GM18951 (cell line): ENCODE results near the gene SZT2.

Source experiments
- POLR2A ChIP-seq: IDR thresholded peaks from 4 replicates; pipeline ENCODE4 v1.6.1; 2011; ENCODE audit warnings: mild to moderate bottlenecking; ENCODE audit not compliant: insufficient read length, insufficient read depth; ENCODE audit errors: extremely low read depth
- in situ Hi-C: fragments of 300-500 bp; cut with MboI; formaldehyde crosslinking; loops from one replicate; pipeline ENCODE4 v1.12.0; 2022; ENCODE audit warnings: low sequenced_read_pairs, mixed read lengths, inconsistent platforms; ENCODE audit not compliant: unreplicated experiment

Gene SZT2

GRCh38 chr1:43389326-43390313, at the start of gene SZT2, which contains the start of gene MED8:
Gene SZT2, plus strand, starts transcription at chr1:43389899. Its CDS starts 70 bp downstream, at chr1:43389969.
Gene MED8, minus strand, starts transcription at chr1:43389800. Its CDS starts 36 bp downstream, at chr1:43389764.
- TF ChIP-seq POLR2A = peak; percentile 89
- in situ Hi-C loops = no loop called here

GRCh38 chr1:43340559-43340958, 49.1 kb upstream of the SZT2 start:
- in situ Hi-C loops = no loop called here
- TF ChIP-seq POLR2A = no peak

- no peak for TF ChIP-seq POLR2A
- in situ Hi-C loops = no loop called here
Measured at GRCh38 chr1:43344267-43344850, 45.3 kb upstream of the SZT2 start.

GRCh38 chr1:43345120-43345519, 44.6 kb upstream of the SZT2 start:
- in situ Hi-C loops = no loop called here

GRCh38 chr1:43346636-43347035, 43.1 kb upstream of the SZT2 start:
- in situ Hi-C loops = no loop called here
- TF ChIP-seq POLR2A = no peak

More at GRCh38 chr1:43345120-43345519, 44.6 kb upstream of the SZT2 start:
- no peak for TF ChIP-seq POLR2A

GRCh38 chr1:43348343-43348808, 41.3 kb upstream of the SZT2 start:
- no peak for TF ChIP-seq POLR2A
- in situ Hi-C loops = no loop called here

GRCh38 chr1:43348809-43349593, 40.7 kb upstream of the SZT2 start:
- peak; percentile 44 for TF ChIP-seq POLR2A
- in situ Hi-C loops = no loop called here

- TF ChIP-seq POLR2A = no peak
- in situ Hi-C loops = loop anchor here (10.0 kb wide), 1 partner anchor 115 kb away; no protein-coding TSS in a partner anchor
Measured at GRCh38 chr1:43349594-43350306, 39.9 kb upstream of the SZT2 start.

- in situ Hi-C loops = loop anchor here (10.0 kb wide), 1 partner anchor 116 kb away; no protein-coding TSS in a partner anchor
- no peak for TF ChIP-seq POLR2A
Measured at GRCh38 chr1:43350976-43351375, 38.7 kb upstream of the SZT2 start.

- in situ Hi-C loops = loop anchor here (10.0 kb wide), 1 partner anchor 117 kb away; no protein-coding TSS in a partner anchor
Measured at GRCh38 chr1:43351421-43352350, 38.0 kb upstream of the SZT2 start.

GRCh38 chr1:43352351-43352705, 37.4 kb upstream of the SZT2 start:
- TF ChIP-seq POLR2A = no peak
- in situ Hi-C loops = loop anchor here (10.0 kb wide), 1 partner anchor 118 kb away; no protein-coding TSS in a partner anchor

More at GRCh38 chr1:43351421-43352350, 38.0 kb upstream of the SZT2 start:
- TF ChIP-seq POLR2A = no peak
